Stimulated activated CD8-positive, alpha-beta memory T cell treated with anti-CD3 and anti-CD28 coated beads, Interleukin-12 subunit alpha, Interleukin-12 subunit beta, amount 100 ng/mL, for 4 hours (primary cell): ENCODE data around the gene PLAC1.

Source experiments
- DNase-seq: peaks from one replicate; pipeline ENCODE4 v3.0.0-alpha.2; 2020; ENCODE audit warnings: low read depth

Gene PLAC1

GRCh38 chrX:134658002-134658759 is at the start of gene PLAC1:
PLAC1 (minus strand) TSS chrX:134658471; CDS start chrX:134566682, 91,789 bp downstream.
- no peak for DNase-seq

DNA sequence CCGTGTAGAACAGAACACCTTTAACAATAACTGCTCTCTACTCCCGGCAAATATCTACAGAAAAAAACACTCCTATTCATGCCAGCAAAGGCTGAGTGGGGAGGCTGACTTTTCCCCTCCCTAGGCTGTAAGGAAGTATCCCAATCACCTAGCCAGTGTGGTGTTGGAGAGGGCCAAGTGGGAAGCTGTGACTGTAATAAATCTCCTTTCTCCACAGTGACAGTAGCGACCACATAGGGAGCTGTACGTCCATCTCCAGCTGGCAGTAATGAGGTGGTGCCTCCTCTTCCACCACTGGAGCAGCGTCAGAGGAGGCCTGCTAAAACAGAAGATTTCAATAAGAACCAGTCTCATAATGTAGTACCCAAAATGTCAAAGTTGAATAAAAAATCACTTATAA is 47.9 kb upstream of the PLAC1 start:
- no peak for DNase-seq

- no peak for DNase-seq
Measured at GRCh38 chrX:134695999-134696398, 37.7 kb upstream of the PLAC1 start.

- no peak for DNase-seq
Measured at GRCh38 chrX:134694333-134695322, 36.4 kb upstream of the PLAC1 start.

DNA sequence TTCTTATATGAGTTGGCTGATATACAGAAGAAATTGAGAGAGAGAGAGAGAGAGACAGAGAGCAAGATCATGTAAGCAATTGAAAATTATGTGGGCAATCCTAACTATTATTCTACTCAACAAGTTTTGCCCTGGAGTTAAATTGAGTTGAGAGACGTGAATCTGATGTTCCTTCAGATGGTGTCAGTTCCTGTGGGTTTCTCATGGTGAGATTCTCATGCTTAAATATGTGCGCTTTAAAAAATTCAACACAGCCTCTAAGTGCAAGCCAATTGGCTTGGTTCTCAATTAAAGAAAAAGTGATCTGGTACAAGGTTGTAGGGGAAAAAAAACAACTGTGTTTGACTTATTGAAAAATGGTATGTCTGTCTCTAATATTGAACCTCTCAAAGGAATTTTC is 35.4 kb upstream of the PLAC1 start:
- no peak for DNase-seq

- DNase-seq = no peak
Measured at GRCh38 chrX:134692990-134693389, 34.7 kb upstream of the PLAC1 start.

DNA sequence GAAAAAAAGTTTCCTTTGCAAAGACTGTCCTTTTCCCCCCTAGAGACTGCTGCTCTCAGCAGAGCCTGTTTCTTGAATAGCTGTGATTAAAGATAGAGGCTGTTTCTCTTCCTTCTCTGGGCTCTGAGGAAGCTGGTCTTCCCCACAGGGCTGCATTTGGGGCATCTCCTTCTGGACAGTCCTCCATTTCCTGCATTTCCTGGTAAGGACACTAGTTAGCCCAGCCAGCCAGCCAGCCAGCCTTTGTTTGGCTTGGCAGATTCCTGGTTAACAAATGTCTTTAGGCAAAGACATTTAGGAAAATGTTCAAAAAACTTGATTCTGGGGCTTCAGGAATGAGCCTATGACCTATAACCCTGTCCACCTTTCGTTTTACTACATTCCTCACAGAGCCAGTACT is 34.0 kb upstream of the PLAC1 start:
- DNase-seq = no peak

GRCh38 chrX:134691453-134691852 is 33.2 kb upstream of the PLAC1 start:
- no peak for DNase-seq

DNA sequence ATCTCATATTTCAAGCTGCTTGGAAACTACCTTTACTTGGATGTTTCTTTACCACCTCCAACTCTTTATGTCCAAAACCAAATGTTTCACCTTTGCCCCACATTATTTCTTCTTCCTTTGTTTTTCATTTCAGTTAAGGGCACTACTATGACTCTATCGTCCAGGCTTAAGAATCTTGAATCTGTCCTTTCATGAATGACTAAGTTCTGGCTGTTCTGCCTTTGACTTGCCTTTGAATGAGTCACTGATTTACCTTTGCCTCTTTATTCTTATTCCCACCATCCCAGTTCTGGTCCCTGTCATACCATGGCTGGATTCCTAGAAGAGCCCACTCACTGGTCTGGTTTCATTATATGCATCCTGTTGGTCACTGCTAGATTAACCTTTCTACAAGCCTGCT is 30.6 kb upstream of the PLAC1 start:
- no peak for DNase-seq

DNA sequence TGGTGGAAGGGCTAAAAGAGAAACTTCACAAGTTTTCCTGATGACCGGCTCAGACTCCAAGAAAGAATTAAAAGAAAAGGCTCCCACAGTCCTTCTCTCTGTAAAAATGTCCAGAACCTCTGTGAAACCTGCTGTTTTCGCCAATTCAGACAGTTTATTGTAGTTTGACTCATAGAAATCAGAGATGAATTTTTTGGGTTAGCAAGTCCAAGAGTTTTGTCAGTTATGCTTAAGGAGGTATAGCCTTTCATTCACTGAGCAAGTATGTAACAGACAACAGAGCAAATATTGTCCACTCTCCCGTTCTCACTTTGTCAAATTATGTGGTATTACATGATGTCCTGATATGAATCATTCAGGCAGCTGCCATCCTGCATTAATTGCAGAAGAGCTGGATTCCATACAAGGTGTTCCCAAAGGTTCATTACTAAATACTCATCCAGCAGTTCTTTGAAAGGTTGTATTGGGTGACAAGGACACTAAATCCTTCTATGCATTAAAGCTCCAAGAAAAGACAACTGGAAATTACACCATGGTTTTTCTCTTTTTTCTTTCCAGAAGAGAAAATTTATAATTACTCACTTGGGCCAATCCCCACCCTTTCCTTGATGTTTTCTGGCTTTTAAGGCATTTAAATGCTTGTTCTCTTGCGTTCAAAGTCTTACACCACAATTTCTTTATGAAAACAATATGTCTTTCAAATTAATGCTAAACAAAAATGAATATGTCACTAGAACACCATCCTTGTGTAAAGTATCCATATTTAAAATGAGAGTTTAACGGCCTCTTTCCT is 30.0 kb upstream of the PLAC1 start:
- no peak for DNase-seq

- no peak for DNase-seq
Measured at GRCh38 chrX:134685668-134686067, 27.4 kb upstream of the PLAC1 start.

- DNase-seq = no peak
Measured at GRCh38 chrX:134684956-134685355, 26.7 kb upstream of the PLAC1 start.

- DNase-seq = no peak
Measured at GRCh38 chrX:134683351-134684005, 25.2 kb upstream of the PLAC1 start.

- no peak for DNase-seq
Measured at GRCh38 chrX:134682081-134682480, 23.8 kb upstream of the PLAC1 start.

DNA sequence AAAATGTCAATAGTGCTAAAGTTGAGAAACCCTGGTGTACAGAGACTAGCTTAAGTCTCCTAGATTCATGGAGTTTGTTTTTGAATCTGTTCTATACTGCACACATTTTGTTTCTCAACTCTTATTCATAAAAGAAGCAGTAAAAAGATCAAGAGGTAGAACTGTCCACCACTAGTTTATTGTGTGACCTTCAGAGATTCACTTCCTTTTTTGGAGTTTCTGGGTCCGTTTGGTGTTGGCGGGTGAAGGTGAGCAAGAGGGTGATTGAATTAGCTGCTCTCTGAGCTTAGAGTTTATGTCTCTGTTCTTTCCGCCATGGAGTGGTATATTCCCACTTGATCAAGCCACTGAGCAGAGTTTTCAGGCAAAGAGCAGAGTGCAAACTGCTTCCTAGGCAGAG is 21.4 kb upstream of the PLAC1 start:
- DNase-seq = no peak

GRCh38 chrX:134679221-134679620 is 20.9 kb upstream of the PLAC1 start:
- DNase-seq = no peak

GRCh38 chrX:134677332-134677731 is 19.1 kb upstream of the PLAC1 start:
- DNase-seq = no peak

DNA sequence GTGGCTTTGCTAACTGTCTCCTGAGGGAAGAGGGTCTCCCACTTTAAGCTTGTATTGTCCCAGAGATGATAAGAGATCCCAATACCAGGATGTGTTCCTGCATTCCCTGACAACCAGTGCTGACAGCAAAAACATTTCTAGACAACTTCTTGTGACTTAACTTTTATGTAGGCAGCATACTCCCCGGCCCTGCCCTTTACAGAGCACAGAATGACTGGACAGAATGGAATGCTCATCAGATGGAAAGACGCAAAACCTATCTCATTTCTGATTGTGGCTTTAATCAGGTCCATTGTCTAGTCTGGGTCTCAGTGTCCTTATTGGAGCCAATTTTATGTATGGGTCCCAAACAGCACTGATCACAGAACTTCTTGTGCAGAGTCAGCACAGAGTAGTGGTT is 18.2 kb upstream of the PLAC1 start:
- no peak for DNase-seq

DNA sequence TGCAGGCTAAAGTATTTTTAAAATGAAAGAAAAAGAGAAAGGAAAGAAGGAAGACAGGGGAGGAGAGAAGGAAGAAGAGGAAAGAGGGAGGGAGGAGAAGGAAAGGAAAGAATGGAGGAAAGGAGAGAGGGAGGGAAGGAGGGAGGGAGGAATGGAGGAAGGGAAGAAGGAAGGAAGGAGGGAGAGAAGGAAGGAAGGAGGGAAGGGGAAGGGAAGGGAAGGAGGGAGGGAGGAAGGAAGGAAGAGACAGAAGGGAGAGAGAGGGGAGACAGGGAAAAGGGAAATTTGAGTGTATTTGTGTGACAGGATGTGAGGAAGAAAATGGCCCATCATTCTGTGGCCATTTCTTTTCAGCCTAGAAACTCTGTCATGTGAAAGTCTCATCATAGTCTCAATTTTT is 14.9 kb upstream of the PLAC1 start:
- no peak for DNase-seq

DNA sequence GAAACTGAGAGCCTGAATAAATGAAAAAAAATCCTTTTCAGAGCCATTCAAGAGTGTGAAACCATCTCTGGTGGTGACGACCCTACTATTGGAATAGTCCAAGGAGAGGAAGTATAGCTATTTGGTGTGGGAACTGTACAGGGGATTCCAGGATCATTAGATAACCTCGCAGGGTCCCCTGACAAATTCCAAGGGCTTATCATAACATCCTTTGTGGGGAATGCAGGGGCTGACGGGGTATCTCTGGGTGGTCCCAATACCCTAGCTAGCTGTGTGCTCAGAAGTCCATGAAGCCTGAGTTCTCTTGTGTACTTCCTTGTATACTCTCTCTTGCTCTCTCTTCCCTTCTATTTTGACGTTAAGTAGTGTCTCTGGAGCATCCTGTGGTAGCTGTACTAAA is 13.8 kb upstream of the PLAC1 start:
- no peak for DNase-seq

DNA sequence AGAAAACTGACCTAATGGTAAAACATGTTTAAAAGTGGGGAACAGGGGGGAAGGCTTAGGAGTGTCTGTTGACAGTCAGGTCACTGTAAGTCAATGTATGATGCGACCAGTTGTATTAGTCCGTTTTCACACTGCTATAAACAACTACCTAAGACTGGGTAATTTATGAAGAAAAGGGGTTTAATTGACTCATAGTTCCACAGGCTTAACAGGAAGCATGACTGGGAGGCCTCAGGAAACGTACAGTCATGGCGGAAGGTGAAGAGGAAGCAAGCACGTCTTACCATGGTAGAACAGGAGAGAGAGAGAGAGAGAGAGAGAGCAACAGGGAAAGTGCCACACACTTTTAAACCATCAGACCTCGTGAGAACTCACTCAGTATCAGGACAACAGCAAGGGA is 13.0 kb upstream of the PLAC1 start:
- DNase-seq = no peak
